HCT116 (cell line): Measurements from ENCODE around the gene SIRPG. TPM values are rescaled to one million over a fixed set of nuclear protein-coding genes. Genes with fewer than 3 reads are reported as not detected.

Source experiments
- ATAC-seq: fragments of 200-7000 bp; cut with Tn5 transposase; 2 replicates; pipeline ENCODE4 v1.9.1; 2020; ENCODE audit warnings: mild to moderate bottlenecking, moderate library complexity
- BruUV-seq: library from RNA; stranded (reverse); fragments of 400-500 nt; replicated peaks from 2 replicates; lab custom pipeline; 2021; lab: Mats Ljungman, UMichigan
- CTCF ChIA-PET: fragments of 300-600 bp; sonication (Branson Sonifier 250); formaldehyde crosslinking; loops from one replicate; lab custom pipeline; 2021; ENCODE audit warnings: antibody characterized with exemption; lab: Charles Lee
- POLR2A ChIA-PET: fragments of 300-600, 350-600 bp; sonication (Branson Sonifier 250); formaldehyde crosslinking; loops from one replicate; lab custom pipeline; 2021; ENCODE audit warnings: antibody characterized with exemption; lab: Charles Lee
- RAD21 ChIA-PET, 2 experiments: fragments of 300-600 bp; sonication (Branson Sonifier 250); formaldehyde crosslinking; loops; one replicate each; lab custom pipeline; 2023; ENCODE audit warnings: low total read pairs in 2 of 2; ENCODE audit not compliant: uncharacterized antibody in 2 of 2, unreplicated experiment in 2 of 2, low non-redundant PET in 1 of 2; lab: Charles Lee
- DNase-seq: peaks from one replicate; pipeline ENCODE4 v3.0.0-alpha.2; 2010; ENCODE audit warnings: low read depth, low spot score
- H2AFZ ChIP-seq: fragments of 200-600 bp; shearing (Covaris generic), sonication (generic); 2 replicates; pipeline ENCODE4 v1.6.1; 2017; ENCODE audit warnings: low read depth, mixed run types, mixed read lengths, antibody characterized with exemption, low read length; ENCODE audit not compliant: poor library complexity, severe bottlenecking
- H3K27ac ChIP-seq: 2 replicates; pipeline ENCODE4 v1.5.1; 2012; ENCODE audit warnings: low read depth, low read length
- H3K27me3 ChIP-seq: fragments of 200-600 bp; sonication (generic); 2 replicates; pipeline ENCODE4 v1.6.1; 2016; ENCODE audit warnings: mixed run types, low read length, mixed read lengths; ENCODE audit not compliant: insufficient read depth
- H3K36me3 ChIP-seq, 2 experiments: fragments of 200-500 bp in 1 of 2; fragments of 200-600 bp in 1 of 2; sonication (Bioruptor generic) in 1 of 2; sonication (generic) in 1 of 2; 2 replicates each; pipeline versions ENCODE4 v1.5.1 to v1.6.1; 2014 to 2016; ENCODE audit warnings: low read length in 2 of 2, inconsistent platforms in 1 of 2, mixed read lengths in 1 of 2, mixed run types in 1 of 2; ENCODE audit not compliant: insufficient read depth in 2 of 2, control insufficient read depth in 1 of 2
- H3K4me1 ChIP-seq, 2 experiments: fragments of 200-600 bp in 1 of 2; sonication (generic) in 1 of 2; 2 replicates each; pipeline versions ENCODE4 v1.5.1 to v1.6.1; 2012 to 2017; ENCODE audit warnings: low read length in 2 of 2, inconsistent platforms in 1 of 2, mild to moderate bottlenecking in 1 of 2, mixed read lengths in 1 of 2, mixed run types in 1 of 2, moderate library complexity in 1 of 2; ENCODE audit not compliant: insufficient read depth in 2 of 2, control insufficient read depth in 1 of 2
- H3K4me2 ChIP-seq: fragments of 200-600 bp; sonication (generic); 2 replicates; pipeline ENCODE4 v1.6.1; 2017; ENCODE audit warnings: mixed run types, low read length, mixed read lengths
- H3K4me3 ChIP-seq, 2 experiments: fragments of 200-600 bp in 1 of 2; sonication (generic) in 1 of 2; replicated peaks in 1 of 2; 2 replicates each; pipeline ENCODE4 v1.5.1; 2011 to 2016; ENCODE audit warnings: low read length in 2 of 2, control low read depth in 1 of 2, low read depth in 1 of 2, mild to moderate bottlenecking in 1 of 2, mixed read lengths in 1 of 2, mixed run types in 1 of 2
- H3K79me2 ChIP-seq: fragments of 200-600 bp; sonication (generic); 2 replicates; pipeline ENCODE4 v1.6.1; 2017; ENCODE audit warnings: mild to moderate bottlenecking, mixed run types, low read length, moderate library complexity, mixed read lengths; ENCODE audit not compliant: insufficient read depth
- H3K9ac ChIP-seq: fragments of 200-600 bp; sonication (generic); 2 replicates; pipeline ENCODE4 v1.6.1; 2016; ENCODE audit warnings: low read length, mixed read lengths
- H3K9me2 ChIP-seq: fragments of 200-600 bp; sonication (generic), shearing (Covaris generic); 2 replicates; pipeline ENCODE4 v1.6.1; 2017; ENCODE audit warnings: mixed run types, mild to moderate bottlenecking, moderate library complexity; ENCODE audit not compliant: insufficient read depth
- H3K9me3 ChIP-seq, 2 experiments: fragments of 200-500 bp in 1 of 2; fragments of 200-600 bp in 1 of 2; sonication (Bioruptor generic) in 1 of 2; sonication (generic) in 1 of 2; 2 replicates each; pipeline ENCODE4 v1.6.1; 2014 to 2017; ENCODE audit warnings: low read length in 2 of 2, mixed read lengths in 2 of 2, inconsistent platforms in 1 of 2, low read depth in 1 of 2, mild to moderate bottlenecking in 1 of 2, mixed run types in 1 of 2, moderate library complexity in 1 of 2; ENCODE audit not compliant: control insufficient read depth in 1 of 2, insufficient read depth in 1 of 2
- H4K20me1 ChIP-seq: fragments of 200-600 bp; sonication (generic), shearing (Covaris generic); 2 replicates; pipeline ENCODE4 v1.6.1; 2017; ENCODE audit warnings: mixed run types, mild to moderate bottlenecking, moderate library complexity; ENCODE audit not compliant: insufficient read depth
- ATF3 ChIP-seq: IDR thresholded peaks from 2 replicates; pipeline ENCODE4 v1.6.1; 2012
- CBX3 ChIP-seq: IDR thresholded peaks from 2 replicates; pipeline ENCODE4 v1.6.1; 2012; ENCODE audit warnings: low read depth
- EGR1 ChIP-seq: IDR thresholded peaks from 2 replicates; pipeline ENCODE4 v1.6.1; 2012; ENCODE audit warnings: low read depth
- EZH2 ChIP-seq: fragments of 200-600 bp; sonication (generic); IDR thresholded peaks from 2 replicates; pipeline ENCODE4 v1.6.1; 2017; ENCODE audit warnings: antibody characterized with exemption, mixed run types
- JUND ChIP-seq: IDR thresholded peaks from 2 replicates; pipeline ENCODE4 v1.6.1; 2012
- POLR2A ChIP-seq: IDR thresholded peaks from 2 replicates; pipeline ENCODE4 v1.7.0; 2011; ENCODE audit warnings: borderline replicate concordance; ENCODE audit not compliant: insufficient read depth, insufficient read length; ENCODE audit errors: extremely low read depth
- POLR2AphosphoS5 ChIP-seq: IDR thresholded peaks from 2 replicates; pipeline ENCODE4 v1.6.1; 2011; ENCODE audit warnings: mild to moderate bottlenecking, low read depth, low read length, moderate library complexity
- RAD21 ChIP-seq: IDR thresholded peaks from 2 replicates; pipeline ENCODE4 v1.6.1; 2012; ENCODE audit warnings: low read depth, mild to moderate bottlenecking
- SIN3A ChIP-seq: IDR thresholded peaks from 2 replicates; pipeline ENCODE4 v1.6.1; 2012; ENCODE audit warnings: low read depth
- SP1 ChIP-seq: IDR thresholded peaks from 2 replicates; pipeline ENCODE4 v1.6.1; 2012; ENCODE audit warnings: low read depth
- ZBTB33 ChIP-seq: IDR thresholded peaks from 2 replicates; pipeline ENCODE4 v1.6.1; 2011; ENCODE audit warnings: mild to moderate bottlenecking, low read length, moderate library complexity; ENCODE audit not compliant: insufficient replicate concordance; ENCODE audit errors: extremely low read depth
- ZFX ChIP-seq: fragments of 450-650 bp; IDR thresholded peaks from 2 replicates; pipeline ENCODE4 v1.6.1; 2017
- ZNF274 ChIP-seq: fragments of 200-500 bp; sonication (Bioruptor generic); IDR thresholded peaks from 2 replicates; pipeline ENCODE4 v1.6.1; 2014; ENCODE audit warnings: mild to moderate bottlenecking, low read depth, low read length, inconsistent platforms
- intact Hi-C: fragments of 100-400 bp; cut with micrococcal nuclease; formaldehyde crosslinking; loops from 2 replicates; pipeline ENCODE4 v1.10.0; 2022
- total RNA-seq: library from RNA; stranded (reverse); gene quantifications from one replicate; pipeline ENCODE4 v1.2.1, GENCODE V29; 2021; ENCODE audit not compliant: unreplicated experiment

SIRPG gene
- total RNA-seq, 1 experiment from 2014 or later = not detected

DNA sequence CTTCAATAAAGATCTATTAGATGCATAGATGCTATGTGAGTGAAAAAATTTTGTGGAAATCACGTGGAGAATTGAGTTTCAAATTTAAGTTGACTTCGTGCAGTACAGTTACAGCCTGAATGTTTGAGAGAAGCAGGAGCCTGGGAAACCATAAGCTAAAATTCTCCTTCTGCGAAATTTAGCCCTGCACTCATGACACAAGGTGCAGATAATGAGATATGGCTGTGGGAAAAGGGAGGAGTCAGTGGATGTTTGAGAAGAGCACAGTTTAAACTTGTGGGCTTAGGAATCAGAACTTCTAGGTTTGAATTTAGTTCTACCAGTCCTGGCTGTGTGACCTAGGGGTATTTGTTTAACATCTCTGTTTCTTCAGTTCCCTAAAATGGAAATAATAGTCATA lies 32.1 kb upstream of the SIRPG start:
- POLR2A ChIA-PET = no interaction called here

DNA sequence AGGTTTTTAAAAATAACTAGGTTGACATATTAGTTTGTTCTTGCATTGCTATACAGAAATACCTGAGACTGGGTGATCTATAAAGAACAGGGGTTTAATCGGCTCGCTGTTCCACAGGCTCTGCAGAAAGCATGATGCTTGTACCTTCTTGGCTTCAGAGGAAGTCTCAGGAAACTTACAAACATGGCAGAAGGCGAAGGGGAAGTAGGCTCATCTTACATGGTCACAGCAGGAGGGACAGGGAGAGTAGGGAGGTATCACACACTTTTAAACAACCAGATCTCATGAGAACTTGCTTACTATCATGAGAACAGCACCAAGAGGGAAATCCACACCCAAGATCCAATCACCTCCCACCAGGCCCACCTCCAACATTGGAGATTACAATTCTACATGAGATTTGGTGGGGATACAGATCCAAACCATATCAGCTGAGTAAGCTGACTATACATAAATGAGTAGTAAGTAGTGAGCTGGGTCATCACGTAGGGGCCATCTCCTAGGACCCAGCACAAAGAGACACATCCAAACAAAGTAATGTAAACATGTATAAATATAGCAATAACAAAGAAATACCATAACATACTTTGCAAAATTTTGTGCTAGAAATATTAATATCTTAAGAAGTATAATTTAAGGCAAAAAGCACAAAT lies 31.4 kb upstream of the SIRPG start:
- DNase-seq = no peak
- no TSS peak for BruUV-seq
- H3K79me2 ChIP-seq = no peaks in the 10 kb centered on the region
- H3K9me3 ChIP-seq = no peaks in the 10 kb centered on the region
- H4K20me1 ChIP-seq = no peaks in the 10 kb centered on the region
- no peak overlapping the region for H3K4me3 ChIP-seq
- ChIA-PET RAD21 (no interaction called here), CTCF (no interaction called here), POLR2A (no interaction called here)
- H2AFZ ChIP-seq = no peak overlapping the region
- H3K27me3 ChIP-seq = peaks cover 45% of the 10 kb centered on the region
- no peak for ATAC-seq
- H3K4me2 ChIP-seq = no peak overlapping the region
- no peaks in the 10 kb centered on the region for H3K36me3 ChIP-seq
- intact Hi-C loops = no loop called here
- H3K9me2 ChIP-seq = no peaks in the 10 kb centered on the region
- no peak overlapping the region for H3K27ac ChIP-seq
- H3K4me1 ChIP-seq = no peaks in the 10 kb centered on the region
- no peak overlapping the region for H3K9ac ChIP-seq
- TF ChIP-seq ZBTB33 (no peak), RAD21 (no peak), ZFX (no peak), EZH2 (no peak), EGR1 (no peak), JUND (no peak), ATF3 (no peak), POLR2A (no peak), SIN3A (no peak), SP1 (no peak)

More for the DNA sequence above, 32.1 kb upstream of the SIRPG start:
- Histone ChIP-seq H3K27ac (no peak overlapping the region), H3K4me3 (no peak overlapping the region), H3K27me3 (peaks cover 47% of the 10 kb centered on the region), H3K9me3 (no peaks in the 10 kb centered on the region), H3K9ac (no peak overlapping the region), H3K4me1 (no peaks in the 10 kb centered on the region), H3K9me2 (no peaks in the 10 kb centered on the region), H4K20me1 (no peaks in the 10 kb centered on the region), H2AFZ (no peak overlapping the region), H3K79me2 (no peaks in the 10 kb centered on the region), H3K4me2 (no peak overlapping the region), H3K36me3 (no peaks in the 10 kb centered on the region)
- intact Hi-C loops = no loop called here
- ChIA-PET CTCF (no interaction called here), RAD21 (no interaction called here)
- no peak for TF ChIP-seq ZNF274
- no peak for TF ChIP-seq ZBTB33
- no peak for TF ChIP-seq POLR2AphosphoS5
- TF ChIP-seq CBX3 = no peak
- no peak for DNase-seq
- ATAC-seq = no peak
- no TSS peak for BruUV-seq
